GM12878 (cell line): Measurements from ENCODE around the gene ABCC5. TPM values are rescaled to one million over a fixed set of nuclear protein-coding genes. Genes with fewer than 3 reads are reported as not detected.

Experiments
- ATAC-seq: fragments of 200-7000 bp; cut with Tn5 transposase; 3 replicates; pipeline ENCODE4 v1.9.1; 2020; ENCODE audit warnings: mild to moderate bottlenecking, moderate library complexity
- BruUV-seq: library from RNA; stranded (reverse); fragments of 400-500 nt; replicated peaks from 2 replicates; lab custom pipeline; 2021; lab: Mats Ljungman, UMichigan
- CTCF ChIA-PET: fragments of 300-600 bp; sonication (Branson Sonifier 250); formaldehyde crosslinking; extraction: SDS; loops from one replicate; lab custom pipeline; 2021; ENCODE audit warnings: inconsistent platforms; lab: Yijun Ruan, JAX
- POLR2A ChIA-PET: fragments of 350-600 bp; formaldehyde crosslinking; extraction: SDS; loops from one replicate; lab custom pipeline; 2021; ENCODE audit warnings: inconsistent platforms; lab: Charles Lee
- RAD21 ChIA-PET: fragments of 300-600 bp; sonication (Branson Sonifier 250); formaldehyde crosslinking; loops from one replicate; lab custom pipeline; 2023; ENCODE audit warnings: antibody characterized with exemption; ENCODE audit not compliant: unreplicated experiment; lab: Charles Lee
- SMC1A ChIA-PET: fragments of 300-600 bp; sonication (Branson Sonifier 250); formaldehyde crosslinking; loops from one replicate; lab custom pipeline; 2023; ENCODE audit not compliant: unreplicated experiment, uncharacterized antibody; lab: Charles Lee
- DNase-seq: peaks from one replicate; pipeline ENCODE4 v3.0.0-alpha.2; 2011; ENCODE audit warnings: low read depth, low spot score
- FAIRE-seq: peaks from 3 replicates; lab custom pipeline; 2011; peaks lifted over from hg19 to GRCh38; lab: Jason Lieb, UNC
- H2AFZ ChIP-seq: 2 replicates; pipeline ENCODE4 v1.6.0; 2011; ENCODE audit warnings: low read depth, low read length, control low read depth; ENCODE audit not compliant: control insufficient read depth
- H3K27ac ChIP-seq: 2 replicates; pipeline ENCODE4 v1.5.1; 2011; ENCODE audit warnings: control low read depth; ENCODE audit not compliant: control insufficient read depth, insufficient read depth
- H3K27me3 ChIP-seq, 2 experiments: replicated peaks in 1 of 2; 2 replicates each; pipeline versions ENCODE4 v1.6.0 to v1.6.1; 2011; ENCODE audit warnings: low read length in 1 of 2; ENCODE audit not compliant: control insufficient read depth in 2 of 2, insufficient read depth in 2 of 2
- H3K36me3 ChIP-seq, 2 experiments: 2 replicates each; pipeline ENCODE4 v1.5.1; 2011; ENCODE audit warnings: low read length in 1 of 2; ENCODE audit not compliant: control insufficient read depth in 2 of 2, insufficient read depth in 2 of 2
- H3K4me1 ChIP-seq: 2 replicates; pipeline ENCODE4 v1.6.1; 2011; ENCODE audit warnings: mild to moderate bottlenecking, low read length, moderate library complexity, mixed read lengths; ENCODE audit not compliant: control insufficient read depth, insufficient read depth
- H3K4me2 ChIP-seq: 2 replicates; pipeline ENCODE4 v1.6.0; 2011; ENCODE audit warnings: control low read depth; ENCODE audit not compliant: control insufficient read depth, insufficient read depth
- H3K4me3 ChIP-seq: fragments of 200-600 bp; sonication (generic); 2 replicates; pipeline ENCODE4 v1.5.1; 2016
- H3K79me2 ChIP-seq: 2 replicates; pipeline ENCODE4 v1.6.0; 2011; ENCODE audit warnings: low read length; ENCODE audit not compliant: control insufficient read depth, insufficient read depth
- H3K9ac ChIP-seq: 2 replicates; pipeline ENCODE4 v1.8.0; 2011; ENCODE audit warnings: low read length, control low read depth, mixed read lengths; ENCODE audit not compliant: control insufficient read depth, insufficient read depth
- H3K9me3 ChIP-seq: replicated peaks from 3 replicates; pipeline ENCODE4 v1.5.1; 2011; ENCODE audit warnings: mild to moderate bottlenecking, low read length; ENCODE audit not compliant: control insufficient read depth, insufficient read depth
- H4K20me1 ChIP-seq: 2 replicates; pipeline ENCODE4 v1.6.0; 2011; ENCODE audit not compliant: control insufficient read depth, insufficient read depth
- ATF2 ChIP-seq: IDR thresholded peaks from 2 replicates; pipeline ENCODE4 v1.6.1; 2012; ENCODE audit warnings: low read length, inconsistent platforms
- HDAC6 ChIP-seq: fragments of 200-600 bp; sonication (generic); IDR thresholded peaks from one replicate; pipeline ENCODE4 v1.8.0; 2017; ENCODE audit warnings: antibody characterized with exemption; ENCODE audit not compliant: unreplicated experiment
- NFXL1 ChIP-seq: fragments of 450-650 bp; IDR thresholded peaks from 2 replicates; pipeline ENCODE4 v1.6.1; 2017; ENCODE audit warnings: antibody characterized with exemption, mild to moderate bottlenecking, borderline replicate concordance
- SPI1 ChIP-seq: IDR thresholded peaks from 2 replicates; pipeline ENCODE4 v1.6.1; 2011; ENCODE audit warnings: low read depth, mild to moderate bottlenecking, low read length, moderate library complexity, borderline replicate concordance; ENCODE audit not compliant: insufficient read depth
- ZNF384 ChIP-seq: IDR thresholded peaks from 2 replicates; pipeline ENCODE4 v1.6.1; 2012; ENCODE audit warnings: low read depth, mild to moderate bottlenecking, low read length, improper control_type of control experiment, borderline replicate concordance
- ZNF622 ChIP-seq: fragments of 450-650 bp; IDR thresholded peaks from 2 replicates; pipeline ENCODE4 v1.6.1; 2017; ENCODE audit warnings: mild to moderate bottlenecking, inconsistent platforms
- WGBS: methylation state at CpG from one replicate; pipeline ENCODE4 v1.1.6; 2016; ENCODE audit warnings: low lambda C conversion rate; ENCODE audit not compliant: insufficient replicate concordance, insufficient coverage; ENCODE audit errors: missing lambda C conversion rate; 5-methylcytosine and 5-hydroxymethylcytosine counted together
- in situ Hi-C: fragments of 300-500 bp; cut with MboI; formaldehyde crosslinking; loops from 9 replicates; pipeline ENCODE4 v1.14.3; 2018; ENCODE audit warnings: mixed read lengths
- intact Hi-C: fragments of 100-400 bp; cut with micrococcal nuclease; formaldehyde crosslinking; loops from one replicate; pipeline ENCODE4 v1.14.2; 2022; ENCODE audit not compliant: unreplicated experiment
- polyA plus RNA-seq, 11 experiments: library from polyadenylated mRNA; depleted of rRNA in 4 of 11; unstranded in 6 of 11; stranded (reverse) in 5 of 11; fragments of >200 nt; fragmentation: Nextera tagmentation in 4 of 11; fragmentation: Illumina TruSeq in 1 of 11; extraction: Ambion mirVana in 4 of 11; extraction: Trizol in 1 of 11; gene quantifications; 1 replicate in 1 of 11; 2 replicates in 10 of 11; pipeline versions ENCODE4 v1.2.1 to v1.2.3, GENCODE V29; 2011 to 2016; ENCODE audit warnings: inconsistent platforms in 2 of 11, missing spikeins in 2 of 11, low read depth in 1 of 11
- total RNA-seq, 4 experiments: library from RNA; depleted of rRNA in 3 of 4; stranded (reverse); fragments of >200 nt in 3 of 4; fragmentation: Illumina TruSeq in 1 of 4; extraction: Trizol in 1 of 4; gene quantifications; 2 replicates each; pipeline versions ENCODE4 v1.2.1 to v1.2.3, GENCODE V29; 2013 to 2021
- TF ChIP-seq, protein P1 (sequence below), 3 experiments: IDR thresholded peaks in 2 of 3; conservative IDR thresholded peaks in 1 of 3; 2 replicates each; pipeline ENCODE4 v1.5.1; 2011; ENCODE audit warnings: low read depth in 3 of 3, low read length in 3 of 3, mild to moderate bottlenecking in 3 of 3, control low read depth in 2 of 3, moderate library complexity in 2 of 3, inconsistent platforms in 1 of 3, mixed read lengths in 1 of 3; ENCODE audit not compliant: control insufficient read depth in 2 of 3, insufficient read depth in 1 of 3; ENCODE audit errors: extremely low read depth in 1 of 3

The ABCC5 gene
- total and polyA plus RNA-seq, 10 of the 15 experiments (the other 5 are each of a cell fraction or from before 2014, with no cell fraction given) = 6.0 to 17.8 (median 9.7) TPM

GRCh38 chr3:183911763-183912506 lies 105.7 kb downstream of the ABCC5 start:
- BruUV-seq = no TSS peak
- ChIA-PET CTCF (interaction anchor here (0.7 to 2.4 kb wide), 2 partner anchors 13 to 16 kb away, joined by 3 to 6 read pairs; no protein-coding TSS in a partner anchor), SMC1A (no interaction called here), RAD21 (no interaction called here), POLR2A (interaction anchor here (0.6 to 0.7 kb wide), 2 partner anchors 33 to 857 kb away, joined by 3 to 4 read pairs; no protein-coding TSS in a partner anchor)
- Histone ChIP-seq H3K36me3 (no peaks in the 10 kb centered on the region), H3K27me3 (no peaks in the 10 kb centered on the region), H3K9ac (no peak overlapping the region), H3K4me2 (no peak overlapping the region), H3K4me1 (peaks cover 12% of the 10 kb centered on the region)
- FAIRE-seq (no peak), ATAC-seq (no peak)
- WGBS = 49% methylated on average over 8 of the region's 8 CpGs
- TF ChIP-seq SPI1 = no peak
- no peak for TF ChIP-seq ZNF622
- TF ChIP-seq ATF2 = no peak
- TF ChIP-seq HDAC6 = no peak
- TF ChIP-seq, all 136 proteins: peak for 0
- Histone ChIP-seq H3K79me2 (no peaks in the 10 kb centered on the region), H4K20me1 (no peaks in the 10 kb centered on the region), H2AFZ (no peak overlapping the region), H3K27ac (no peak overlapping the region), H3K9me3 (no peaks in the 10 kb centered on the region), H3K4me3 (no peak overlapping the region)
- DNase-seq = no peak
- intact Hi-C loops = no loop called here
- in situ Hi-C loops = no loop called here

DNA sequence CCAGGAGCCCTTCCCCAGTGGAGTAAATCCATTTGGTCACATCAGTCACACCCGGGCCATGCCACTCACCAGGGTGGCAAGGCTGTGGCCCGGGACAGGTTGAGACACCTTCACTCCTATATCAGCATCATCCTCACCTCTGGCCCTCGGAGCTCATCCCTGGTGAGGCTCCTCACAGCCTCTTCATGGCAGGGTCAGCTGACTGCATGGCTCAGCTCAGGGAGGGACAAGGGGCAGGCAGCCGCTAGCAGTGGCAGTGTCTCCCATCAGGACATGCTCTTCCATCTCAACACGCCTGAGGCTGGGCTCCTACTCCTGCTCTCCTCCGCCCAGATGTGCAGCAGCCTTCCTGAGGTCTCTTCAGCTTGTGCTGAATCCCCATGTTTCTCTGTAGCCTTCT lies 106.6 kb downstream of the ABCC5 start:
- no peak for ATAC-seq
- SMC1A ChIA-PET = no interaction called here
- no TSS peak for BruUV-seq

More for the DNA sequence above, 106.6 kb downstream of the ABCC5 start:
- H3K9ac ChIP-seq = no peak overlapping the region
- H4K20me1 ChIP-seq = no peaks in the 10 kb centered on the region
- in situ Hi-C loops (no loop called here), intact Hi-C loops (no loop called here)
- TF ChIP-seq ZNF384 = no peak
- no peak for TF ChIP-seq NFXL1
- TF ChIP-seq, protein P1, sequence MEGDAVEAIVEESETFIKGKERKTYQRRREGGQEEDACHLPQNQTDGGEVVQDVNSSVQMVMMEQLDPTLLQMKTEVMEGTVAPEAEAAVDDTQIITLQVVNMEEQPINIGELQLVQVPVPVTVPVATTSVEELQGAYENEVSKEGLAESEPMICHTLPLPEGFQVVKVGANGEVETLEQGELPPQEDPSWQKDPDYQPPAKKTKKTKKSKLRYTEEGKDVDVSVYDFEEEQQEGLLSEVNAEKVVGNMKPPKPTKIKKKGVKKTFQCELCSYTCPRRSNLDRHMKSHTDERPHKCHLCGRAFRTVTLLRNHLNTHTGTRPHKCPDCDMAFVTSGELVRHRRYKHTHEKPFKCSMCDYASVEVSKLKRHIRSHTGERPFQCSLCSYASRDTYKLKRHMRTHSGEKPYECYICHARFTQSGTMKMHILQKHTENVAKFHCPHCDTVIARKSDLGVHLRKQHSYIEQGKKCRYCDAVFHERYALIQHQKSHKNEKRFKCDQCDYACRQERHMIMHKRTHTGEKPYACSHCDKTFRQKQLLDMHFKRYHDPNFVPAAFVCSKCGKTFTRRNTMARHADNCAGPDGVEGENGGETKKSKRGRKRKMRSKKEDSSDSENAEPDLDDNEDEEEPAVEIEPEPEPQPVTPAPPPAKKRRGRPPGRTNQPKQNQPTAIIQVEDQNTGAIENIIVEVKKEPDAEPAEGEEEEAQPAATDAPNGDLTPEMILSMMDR (IDR thresholded peaks at IDR 0.05 in 2 of 3, conservative IDR thresholded peaks at IDR 0.05 in 1 of 3; ENCODE audit: control insufficient read depth in 2 of 3, extremely low read depth in 1 of 3, insufficient read depth in 1 of 3, low read depth in 3 of 3, low read length in 3 of 3) = no peak
- FAIRE-seq (no peak), DNase-seq (no peak)
- 16% methylated on average over 6 of the region's 6 CpGs for WGBS
- POLR2A ChIA-PET = no interaction called here
- no peaks in the 10 kb centered on the region for H3K36me3 ChIP-seq
- RAD21 ChIA-PET = no interaction called here
- no peaks in the 10 kb centered on the region for H3K27me3 ChIP-seq
- H3K79me2 ChIP-seq = no peaks in the 10 kb centered on the region
- CTCF ChIA-PET = interaction anchor here (0.7 to 2.4 kb wide), 2 partner anchors 13 to 15 kb away, joined by 3 to 6 read pairs; no protein-coding TSS in a partner anchor
- H3K4me1 ChIP-seq = peaks cover 12% of the 10 kb centered on the region
- no peak overlapping the region for H2AFZ ChIP-seq
- H3K4me3 ChIP-seq = no peak overlapping the region
- no peak overlapping the region for H3K27ac ChIP-seq
- no peaks in the 10 kb centered on the region for H3K9me3 ChIP-seq
- no peak overlapping the region for H3K4me2 ChIP-seq
